ENCODE data around the gene TCOF1.
A peak's percentile ranks its signal among the peaks of the same experiment; 100 is the strongest.

TCOF1 gene

DNA sequence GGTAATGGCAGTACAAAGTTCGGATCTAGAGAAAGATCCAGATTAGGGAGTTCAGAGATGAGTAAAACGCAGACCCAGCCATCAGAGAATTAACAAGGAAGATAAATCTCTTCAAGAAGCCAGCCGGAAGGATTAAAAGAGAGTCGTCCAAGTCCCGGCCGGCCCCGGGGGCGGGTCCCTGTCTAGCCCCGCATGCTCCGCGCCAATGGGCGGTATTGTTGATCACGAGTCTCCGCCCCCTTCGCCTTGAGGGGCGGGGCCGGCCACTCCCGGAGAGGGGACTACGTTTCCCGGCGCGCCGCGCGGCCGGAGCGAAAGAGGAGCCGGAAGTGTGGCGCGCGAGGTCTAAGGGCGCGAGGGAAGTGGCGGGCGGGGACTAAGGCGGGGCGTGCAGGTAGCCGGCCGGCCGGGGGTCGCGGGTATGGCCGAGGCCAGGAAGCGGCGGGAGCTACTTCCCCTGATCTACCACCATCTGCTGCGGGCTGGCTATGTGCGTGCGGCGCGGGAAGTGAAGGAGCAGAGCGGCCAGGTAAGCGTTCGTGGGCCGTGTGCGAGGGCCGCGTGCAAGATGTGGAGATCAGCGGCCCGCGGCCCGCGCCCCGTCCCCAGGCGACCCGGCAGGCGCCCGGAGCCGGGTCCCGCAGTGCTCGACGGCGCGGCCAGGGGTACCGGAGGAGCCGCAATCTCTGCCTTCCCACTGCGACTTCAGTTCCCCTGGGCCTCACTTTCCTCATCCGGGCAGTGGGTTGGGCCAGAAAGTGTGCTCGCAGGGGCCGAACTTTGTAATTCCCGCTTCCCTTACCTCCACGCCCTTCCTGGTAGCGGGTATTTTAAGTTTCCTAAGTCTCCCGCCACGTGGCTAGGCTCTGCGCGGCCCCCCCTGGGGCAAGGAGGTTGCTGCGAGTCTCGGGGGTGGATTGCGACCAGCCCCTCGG is at the start of gene TCOF1:
TSS of gene TCOF1 (plus strand) at position 372 of the 935 bp plus-strand sequence. CDS start at position 422, 50 bp downstream.
- DNase-seq (ENCODE audit: low read depth): peak; percentile 91

DNA sequence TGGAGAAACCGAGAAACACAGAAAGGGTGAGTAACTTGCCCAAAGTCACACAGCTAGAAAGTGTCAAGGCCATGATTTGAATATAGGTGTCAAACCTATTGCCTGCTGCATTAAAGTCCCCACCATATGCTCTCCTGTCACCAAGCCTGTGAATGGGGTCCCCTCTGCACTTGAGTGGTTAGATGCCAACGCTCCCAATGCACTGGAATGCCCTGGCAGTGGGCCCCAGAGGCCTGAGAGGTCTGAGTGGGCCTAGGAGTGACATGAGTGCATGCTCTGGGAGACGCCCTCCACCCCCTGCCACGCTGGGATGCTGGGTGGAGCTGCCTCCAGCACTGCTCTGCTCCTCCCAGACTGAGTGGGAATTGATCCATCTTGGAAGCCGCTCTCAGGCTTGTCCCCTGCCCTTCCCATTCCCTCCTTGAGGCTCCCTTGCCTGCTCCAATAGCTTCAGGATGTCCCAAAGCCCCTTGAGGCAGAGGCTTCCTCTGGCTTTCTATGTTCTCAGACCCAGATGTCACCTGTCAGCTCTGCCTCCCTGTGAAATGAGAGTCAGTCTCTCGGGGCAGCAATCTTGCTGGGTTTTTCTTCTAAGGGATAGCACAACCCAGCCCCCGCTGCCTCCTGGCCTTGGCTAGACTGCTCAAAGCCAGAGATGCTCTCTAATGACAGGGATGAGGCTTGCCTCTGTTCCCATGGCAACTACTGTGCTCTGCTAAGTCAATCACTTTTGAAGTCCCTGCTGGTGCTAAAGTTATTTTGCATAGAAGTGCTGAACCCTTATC is 48.2 kb upstream of the TCOF1 start:
- DNase-seq (ENCODE audit: low read depth): no peak

GRCh38 chr5:150309886-150310239 is 47.6 kb upstream of the TCOF1 start:
- DNase-seq (ENCODE audit: low read depth): no peak

DNA sequence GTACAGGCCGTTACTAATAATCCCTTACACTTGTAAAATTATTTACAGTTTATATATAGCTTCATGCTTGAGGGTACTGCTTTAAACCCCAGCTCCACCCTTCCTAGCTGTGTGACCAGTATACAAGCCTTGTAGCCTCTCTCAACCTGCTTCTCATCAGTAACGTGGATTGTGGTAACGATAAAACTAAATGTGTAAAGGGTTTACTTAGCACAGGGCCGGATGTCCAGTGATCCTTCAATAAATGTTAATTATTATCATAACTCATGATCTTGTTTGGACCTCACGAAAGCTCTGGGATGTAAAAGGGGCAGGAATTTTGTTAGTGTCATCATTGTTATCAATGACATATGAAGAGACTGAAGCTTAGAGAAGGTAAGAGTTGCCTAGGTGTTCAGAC is 47.3 kb upstream of the TCOF1 start:
- no peak for DNase-seq (ENCODE audit: low read depth)

DNA sequence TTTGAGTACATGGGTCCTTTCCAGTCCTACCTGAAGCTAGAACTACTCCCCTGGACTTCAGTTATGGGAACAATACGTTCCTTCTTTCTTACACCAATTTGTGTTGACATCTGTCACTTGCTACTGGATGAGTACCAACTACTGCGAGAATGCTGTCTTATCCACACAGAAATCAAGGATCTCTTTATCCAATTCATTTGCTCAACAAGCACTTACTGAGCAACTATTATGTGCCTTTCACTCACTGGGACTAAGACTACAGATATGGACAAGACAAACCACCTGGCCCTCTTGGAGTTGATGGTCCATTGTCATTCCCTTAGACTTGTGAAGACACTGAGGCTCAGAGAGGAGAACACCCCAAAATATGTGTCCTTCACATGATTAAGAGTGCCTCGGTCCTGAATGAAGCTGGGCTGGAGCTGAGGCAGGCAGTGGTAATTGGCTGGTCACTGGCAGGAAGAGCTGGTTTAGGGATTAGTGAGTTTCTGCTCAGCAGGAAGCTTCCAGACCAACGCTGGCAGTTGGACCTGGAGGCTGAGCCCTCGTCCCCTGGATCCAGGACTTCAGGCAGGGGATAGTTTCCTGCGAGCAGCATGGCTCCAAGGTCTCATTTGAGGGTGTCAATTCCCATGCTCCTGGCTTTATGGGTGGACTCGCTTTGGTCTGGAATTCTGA is 46.3 kb upstream of the TCOF1 start:
- no peak for DNase-seq (ENCODE audit: low read depth)

DNA sequence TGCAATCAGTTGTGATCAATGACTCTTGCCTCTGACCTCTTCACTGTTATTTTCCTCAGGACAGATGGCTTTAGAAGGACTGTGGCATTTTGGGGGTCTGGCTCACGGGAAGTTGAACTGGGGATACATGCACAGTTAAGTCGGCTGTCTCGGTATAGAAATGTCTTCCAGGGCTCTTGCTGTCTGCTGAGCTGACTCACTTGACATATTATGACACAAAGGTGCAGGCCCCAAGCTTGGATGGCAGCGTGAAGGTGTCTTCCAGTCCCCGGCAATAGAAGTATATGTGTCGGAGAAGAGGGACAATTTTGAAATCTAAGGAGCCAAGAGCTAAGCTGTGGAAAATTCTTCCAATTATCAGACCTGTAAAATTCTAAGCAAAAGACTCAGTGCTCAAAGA is 45.0 kb upstream of the TCOF1 start:
- no peak for DNase-seq (ENCODE audit: low read depth)

GRCh38 chr5:150313501-150313900 is 44.0 kb upstream of the TCOF1 start:
- no peak for DNase-seq (ENCODE audit: low read depth)

GRCh38 chr5:150313921-150314716 is 43.4 kb upstream of the TCOF1 start:
- DNase-seq (ENCODE audit: low read depth): no peak

- no peak for DNase-seq (ENCODE audit: low read depth)
Observed at GRCh38 chr5:150315245-150315644, 42.3 kb upstream of the TCOF1 start.

DNA sequence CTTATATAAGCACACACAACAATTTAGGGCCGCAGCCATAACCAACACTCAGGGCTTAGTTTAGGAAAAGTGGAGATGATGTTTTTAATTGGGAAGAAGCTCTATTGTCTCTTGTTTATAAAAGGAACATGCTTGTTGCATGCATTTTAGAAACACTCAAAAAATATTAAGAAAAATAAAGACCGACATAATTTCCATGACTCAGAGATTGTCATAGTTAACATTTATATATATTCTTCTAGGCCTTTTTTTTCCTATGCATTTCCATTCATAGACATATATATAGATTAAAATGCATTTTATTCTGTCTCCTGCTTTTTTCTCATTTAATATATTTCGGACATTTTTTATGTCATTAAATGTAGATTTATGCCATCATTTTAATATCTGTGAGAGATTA is 41.2 kb upstream of the TCOF1 start:
- DNase-seq (ENCODE audit: low read depth): no peak

- DNase-seq (ENCODE audit: low read depth): no peak
Observed at GRCh38 chr5:150317048-150318003, 40.2 kb upstream of the TCOF1 start.

DNA sequence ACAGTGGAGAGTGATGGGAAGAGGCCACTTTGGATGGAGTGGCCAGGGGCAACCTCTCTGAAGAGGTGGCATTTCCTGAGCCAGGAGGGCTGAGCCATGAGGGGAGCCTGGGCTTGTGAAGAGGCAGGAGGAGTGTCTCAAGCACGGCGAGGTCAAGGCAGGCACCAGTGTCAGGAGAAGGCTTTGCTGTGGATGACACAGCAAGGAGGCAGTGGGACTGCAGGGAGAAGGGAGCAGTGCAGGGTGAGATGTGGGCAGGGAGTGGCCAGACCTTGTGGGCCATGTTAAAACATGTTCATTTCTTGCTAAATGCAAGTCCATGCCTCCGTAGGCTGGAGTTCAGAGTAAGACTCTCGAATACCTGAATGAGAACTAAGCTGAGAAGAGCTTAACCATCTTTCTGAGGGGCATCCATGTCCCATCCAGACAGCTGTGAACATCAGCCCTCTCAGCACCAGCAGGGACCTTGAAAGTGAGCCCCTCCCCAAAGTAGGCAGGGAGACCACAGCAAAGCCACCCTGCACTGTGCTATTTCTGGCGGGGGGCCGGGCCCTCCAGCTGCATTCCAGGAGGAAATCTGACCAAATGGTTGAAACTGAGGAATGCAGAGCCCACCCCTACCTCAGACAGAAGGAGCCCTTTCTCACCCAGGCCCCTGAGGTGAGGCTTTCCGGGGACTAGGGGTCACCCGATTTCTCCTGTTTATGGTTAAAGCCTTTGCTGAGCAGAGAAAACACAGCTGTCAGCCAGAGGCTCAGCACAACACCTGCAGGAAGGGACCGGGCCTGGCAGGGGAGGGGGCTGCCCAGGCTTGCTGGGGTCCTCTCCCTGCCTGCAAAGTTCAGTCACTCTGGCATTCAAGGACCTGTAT is 38.6 kb upstream of the TCOF1 start:
- DNase-seq (ENCODE audit: low read depth): no peak

DNA sequence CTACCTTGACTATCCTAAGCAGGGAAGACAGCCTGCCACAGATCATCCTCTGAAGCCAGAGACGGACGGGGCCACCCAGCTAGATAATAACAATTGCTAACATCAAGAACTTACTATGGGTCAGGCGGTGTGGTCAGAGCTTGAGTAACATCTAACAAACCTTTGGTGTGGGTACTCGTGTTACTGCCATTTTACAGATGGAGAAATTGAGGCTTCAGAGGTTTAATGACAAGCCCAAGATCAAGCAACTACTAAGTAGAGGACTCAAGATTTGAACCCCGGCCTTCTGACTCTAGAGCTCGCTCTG is 38.1 kb upstream of the TCOF1 start:
- DNase-seq (ENCODE audit: low read depth): no peak

DNA sequence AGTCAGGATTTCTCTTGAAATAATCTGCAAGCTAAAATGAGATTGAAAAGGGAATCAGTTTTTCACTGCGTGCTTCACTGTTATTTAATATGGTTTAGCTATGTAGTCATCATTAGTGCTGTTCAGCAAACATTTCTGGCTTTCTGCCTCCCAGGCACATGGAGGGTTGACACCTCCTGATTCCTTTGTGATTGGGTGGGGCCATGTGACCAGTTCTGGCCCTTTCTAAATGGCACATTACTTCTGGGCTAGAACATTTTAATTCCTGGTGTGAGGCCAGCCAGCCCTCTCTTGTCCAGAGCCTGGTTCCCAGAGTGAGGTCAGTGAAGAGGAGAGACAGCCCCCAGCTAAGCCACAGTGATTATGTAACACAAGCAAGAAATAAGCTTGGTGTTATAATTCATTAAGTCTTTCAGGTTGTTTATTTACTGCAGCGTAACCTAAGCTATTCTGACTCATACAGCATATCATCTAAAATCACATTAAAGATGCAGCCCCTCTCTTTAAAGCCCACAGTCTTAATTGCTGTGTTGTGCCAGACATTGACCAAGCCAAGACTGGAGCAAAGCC is 37.4 kb upstream of the TCOF1 start:
- DNase-seq (ENCODE audit: low read depth): no peak

DNA sequence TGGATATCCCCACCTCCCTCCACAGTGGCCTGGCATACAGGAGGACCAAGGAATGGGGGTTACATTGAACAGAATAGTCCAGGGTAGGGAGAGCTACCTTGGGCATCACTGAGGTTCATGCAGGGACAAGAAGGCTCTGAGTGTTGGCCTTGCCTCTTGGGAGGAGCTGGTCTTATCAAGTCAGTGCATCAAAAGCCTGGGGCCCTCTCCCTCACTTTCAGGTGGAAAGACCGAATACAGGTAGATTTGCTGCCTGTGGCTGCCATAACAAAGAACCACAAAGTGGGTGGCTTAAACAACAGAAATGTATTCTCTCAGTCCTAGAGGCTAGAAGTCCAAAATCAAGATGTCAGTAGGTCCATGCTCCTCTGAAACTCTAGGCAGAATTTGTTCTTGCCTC is 36.3 kb upstream of the TCOF1 start:
- no peak for DNase-seq (ENCODE audit: low read depth)

GRCh38 chr5:150321784-150322183 is 35.7 kb upstream of the TCOF1 start:
- DNase-seq (ENCODE audit: low read depth): no peak

DNA sequence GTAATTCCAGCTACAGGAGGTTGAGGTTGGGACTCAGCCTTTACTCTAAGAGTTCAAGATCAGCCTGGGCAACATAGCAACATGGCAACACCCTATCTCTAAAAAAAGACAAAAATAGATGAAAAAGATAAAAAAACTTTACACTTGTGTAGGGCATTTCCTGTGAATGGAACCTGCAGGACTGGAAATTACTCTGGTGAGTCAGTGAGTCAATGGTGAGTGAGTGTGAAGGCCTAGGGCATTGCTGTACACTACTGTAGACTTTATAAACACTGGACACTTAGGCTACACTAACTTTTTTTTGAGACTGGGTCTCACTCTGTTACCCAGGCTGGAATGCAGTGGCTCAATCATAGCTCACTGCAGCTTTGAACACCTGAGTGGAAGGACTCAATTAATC is 35.3 kb upstream of the TCOF1 start:
- DNase-seq (ENCODE audit: low read depth): no peak

DNA sequence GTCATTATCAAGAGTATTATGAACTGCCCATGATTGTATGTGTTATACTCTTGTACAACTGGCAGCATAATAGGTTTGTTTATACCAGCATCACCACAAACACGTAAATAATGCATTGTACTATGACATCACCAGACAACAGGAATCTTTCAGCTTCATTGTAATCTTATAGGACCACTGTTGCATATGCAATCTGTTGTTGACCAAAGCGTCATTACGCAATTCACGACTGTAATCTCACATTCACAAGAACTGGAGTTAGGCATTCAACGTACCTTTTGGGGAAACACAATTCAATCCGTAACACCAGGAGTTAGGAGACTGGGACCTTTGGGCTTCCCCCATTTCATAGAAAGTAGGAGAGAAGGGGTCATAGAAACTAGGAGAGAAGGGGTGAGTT is 34.4 kb upstream of the TCOF1 start:
- DNase-seq (ENCODE audit: low read depth): no peak

DNA sequence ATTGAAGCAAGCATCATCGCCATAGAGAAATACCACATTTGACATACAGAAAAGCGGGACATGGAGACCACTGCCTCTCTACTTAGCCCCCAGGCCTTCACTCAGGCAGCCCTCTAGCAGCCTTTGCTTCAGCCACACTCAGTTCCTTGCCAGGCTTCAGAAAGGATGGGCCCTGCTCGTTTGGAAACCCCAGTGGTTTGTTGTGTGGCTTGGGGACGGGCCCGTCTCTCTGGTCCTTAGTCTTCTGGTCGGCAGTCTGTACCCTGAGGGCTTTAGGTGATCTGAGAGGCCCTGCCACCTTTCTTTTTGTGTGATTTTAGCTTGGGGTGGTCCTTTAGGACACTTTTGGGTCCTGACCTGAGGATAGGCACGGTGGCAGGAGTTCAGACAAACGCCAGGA is 33.7 kb upstream of the TCOF1 start:
- DNase-seq (ENCODE audit: low read depth): no peak

GRCh38 chr5:150325426-150325825 is 32.1 kb upstream of the TCOF1 start:
- no peak for DNase-seq (ENCODE audit: low read depth)
